HepG2 (cell line): Measurements from ENCODE around the gene LIME1. TPM values are rescaled to one million over a fixed set of nuclear protein-coding genes. Genes with fewer than 3 reads are reported as not detected.

ENCODE experiments used
- ATAC-seq: fragments of 200-7000 bp; cut with Tn5 transposase; 3 replicates; pipeline ENCODE4 v1.9.1; 2020; ENCODE audit warnings: mild to moderate bottlenecking, moderate library complexity
- BruUV-seq: library from RNA; stranded (reverse); fragments of 400-500 nt; replicated peaks from 2 replicates; lab custom pipeline; 2021; lab: Mats Ljungman, UMichigan
- CTCF ChIA-PET: fragments of 300-600 bp; formaldehyde crosslinking; extraction: SDS; loops from one replicate; lab custom pipeline; 2021; ENCODE audit warnings: low total read pairs, inconsistent platforms, low intra/inter-chr PET ratio; lab: Yijun Ruan, JAX
- POLR2A ChIA-PET: fragments of 350-600 bp; sonication (Branson Sonifier 250); formaldehyde crosslinking; loops from one replicate; lab custom pipeline; 2020; ENCODE audit warnings: antibody characterized with exemption, inconsistent platforms; lab: Yijun Ruan, JAX
- DNase-seq: peaks from one replicate; pipeline ENCODE4 v3.0.0-alpha.2; 2015; ENCODE audit warnings: low spot score
- FAIRE-seq: peaks from 3 replicates; lab custom pipeline; 2011; peaks lifted over from hg19 to GRCh38; lab: Jason Lieb, UNC
- H2AFZ ChIP-seq: one replicate; pipeline ENCODE4 v1.6.1; 2011; ENCODE audit warnings: low read length, inconsistent platforms
- H3K27ac ChIP-seq: fragments of 300-600 bp; 3 replicates; pipeline ENCODE4 v1.8.0; 2011; ENCODE audit warnings: mixed run types, mild to moderate bottlenecking, mixed read lengths, low read length, inconsistent platforms; ENCODE audit not compliant: insufficient read depth; ENCODE audit errors: extremely low read length
- H3K27me3 ChIP-seq, 2 experiments: fragments of 200-600 bp in 1 of 2; 2 replicates in 1 of 2; 3 replicates in 1 of 2; pipeline versions ENCODE4 v1.6.0 to v1.8.0; 2011; ENCODE audit warnings: low read length in 2 of 2, mild to moderate bottlenecking in 2 of 2, moderate library complexity in 2 of 2, inconsistent platforms in 1 of 2; ENCODE audit not compliant: insufficient read depth in 2 of 2, control insufficient read depth in 1 of 2
- H3K36me3 ChIP-seq, 2 experiments: fragments of 200-600 bp in 1 of 2; replicated peaks in 1 of 2; 2 replicates in 1 of 2; 3 replicates in 1 of 2; pipeline versions ENCODE4 v1.5.1 to v1.8.0; 2011; ENCODE audit warnings: low read length in 2 of 2, inconsistent platforms in 1 of 2; ENCODE audit not compliant: insufficient read depth in 2 of 2, control insufficient read depth in 1 of 2
- H3K4me1 ChIP-seq: 2 replicates; pipeline ENCODE4 v1.5.1; 2012; ENCODE audit warnings: low read length, inconsistent platforms; ENCODE audit not compliant: insufficient read depth
- H3K4me2 ChIP-seq: 2 replicates; pipeline ENCODE4 v1.6.0; 2011; ENCODE audit warnings: low read depth, low read length, inconsistent platforms
- H3K4me3 ChIP-seq, 3 experiments: fragments of 200-600 bp in 1 of 3; sonication (generic), shearing (Covaris generic) in 1 of 3; replicated peaks in 1 of 3; 2 replicates each; pipeline ENCODE4 v1.5.1; 2011 to 2016; ENCODE audit warnings: low read length in 3 of 3, inconsistent platforms in 2 of 3, low read depth in 2 of 3, mild to moderate bottlenecking in 2 of 3, control low read depth in 1 of 3, mixed read lengths in 1 of 3; ENCODE audit not compliant: insufficient read depth in 1 of 3
- H3K79me2 ChIP-seq: one replicate; pipeline ENCODE4 v1.6.1; 2011; ENCODE audit warnings: low read length, inconsistent platforms; ENCODE audit not compliant: insufficient read depth
- H3K9ac ChIP-seq: 2 replicates; pipeline ENCODE4 v1.6.0; 2011; ENCODE audit warnings: mild to moderate bottlenecking, low read depth, low read length, inconsistent platforms; ENCODE audit not compliant: insufficient read depth
- H3K9me3 ChIP-seq: 2 replicates; pipeline ENCODE4 v1.5.1; 2012; ENCODE audit warnings: mild to moderate bottlenecking, low read length
- H4K20me1 ChIP-seq: 2 replicates; pipeline ENCODE4 v1.6.0; 2011; ENCODE audit warnings: inconsistent platforms, mild to moderate bottlenecking, low read length, moderate library complexity; ENCODE audit not compliant: insufficient read depth
- AHDC1 ChIP-seq: sonication (generic); formaldehyde crosslinking; IDR thresholded peaks from 2 replicates; pipeline ENCODE4 v1.5.1; 2020; ENCODE audit warnings: mild to moderate bottlenecking, missing genetic modification reagents, borderline replicate concordance
- ARID4A ChIP-seq: sonication (generic); formaldehyde crosslinking; IDR thresholded peaks from 2 replicates; pipeline ENCODE4 v1.5.0; 2020; ENCODE audit warnings: mild to moderate bottlenecking, missing genetic modification reagents, borderline replicate concordance
- HOXA5 ChIP-seq: sonication (generic); formaldehyde crosslinking; IDR thresholded peaks from 2 replicates; pipeline ENCODE4 v1.4.0; 2020; ENCODE audit warnings: missing genetic modification reagents
- NFE2L2 ChIP-seq: fragments of 150-350 bp; IDR thresholded peaks from 2 replicates; pipeline ENCODE4 v1.6.1; 2014; ENCODE audit warnings: low read length
- TARDBP ChIP-seq: sonication (generic); formaldehyde crosslinking; IDR thresholded peaks from 2 replicates; pipeline ENCODE4 v1.8.0; 2022; ENCODE audit warnings: mild to moderate bottlenecking, missing genetic modification reagents
- U2AF2 ChIP-seq: fragments of 200-400 bp; formaldehyde crosslinking; IDR thresholded peaks from 2 replicates; pipeline ENCODE4 v1.6.1; 2017; ENCODE audit warnings: low read depth, mild to moderate bottlenecking, low read length
- ZFP91 ChIP-seq: sonication (generic); formaldehyde crosslinking; IDR thresholded peaks from 2 replicates; pipeline ENCODE4 v1.9.0; 2022; ENCODE audit warnings: missing genetic modification reagents, mild to moderate bottlenecking, borderline replicate concordance
- ZNF7 ChIP-seq: IDR thresholded peaks from 2 replicates; pipeline ENCODE4 v1.6.1; 2016; ENCODE audit warnings: missing biosample characterization, missing genetic modification reagents
- ZNF761 ChIP-seq: sonication (generic); formaldehyde crosslinking; conservative IDR thresholded peaks from 2 replicates; pipeline ENCODE4 v1.4.0; 2020; ENCODE audit warnings: mild to moderate bottlenecking, missing genetic modification reagents
- ZNF775 ChIP-seq: sonication (generic); formaldehyde crosslinking; IDR thresholded peaks from 2 replicates; pipeline ENCODE4 v1.4.0; 2020; ENCODE audit warnings: missing genetic modification reagents, mild to moderate bottlenecking, moderate library complexity, borderline replicate concordance
- WGBS: methylation state at CpG from one replicate; pipeline ENCODE4 v1.1.6; 2017; ENCODE audit warnings: low lambda C conversion rate; 5-methylcytosine and 5-hydroxymethylcytosine counted together
- in situ Hi-C: cut with HindIII; loops from 2 replicates; pipeline ENCODE4 v1.10.0; 2017; ENCODE audit warnings: low pct_unique_long_range_greater_than_20kb; ENCODE audit not compliant: extremely low pct_ligation_motif_present
- intact Hi-C: fragments of 100-400 bp; cut with micrococcal nuclease; formaldehyde crosslinking; loops from one replicate; pipeline ENCODE4 v1.10.0; 2022; ENCODE audit not compliant: unreplicated experiment
- polyA plus RNA-seq, 8 experiments: library from polyadenylated mRNA; depleted of rRNA in 3 of 8; stranded (reverse) in 7 of 8; unstranded in 1 of 8; fragments of >200 nt; fragmentation: Illumina TruSeq in 4 of 8; extraction: Trizol in 4 of 8; gene quantifications; 2 replicates each; pipeline versions ENCODE4 v1.2.1 to v1.2.3, GENCODE V29; 2011 to 2016; ENCODE audit warnings: low read depth in 4 of 8, missing spikeins in 1 of 8, mixed read lengths in 1 of 8; ENCODE audit not compliant: insufficient read depth in 1 of 8
- total RNA-seq, 5 experiments: library from RNA; depleted of rRNA; stranded (reverse); fragments of >200 nt; fragmentation: Illumina TruSeq; extraction: Trizol; gene quantifications; 2 replicates each; pipeline ENCODE4 v1.2.3, GENCODE V29; 2016; ENCODE audit warnings: low read depth in 1 of 5

The LIME1 gene
- total and polyA plus RNA-seq, 2 of the 13 experiments (the other 11 are each of a cell fraction or from before 2014, with no cell fraction given): 13.0 to 61.5 TPM

DNA sequence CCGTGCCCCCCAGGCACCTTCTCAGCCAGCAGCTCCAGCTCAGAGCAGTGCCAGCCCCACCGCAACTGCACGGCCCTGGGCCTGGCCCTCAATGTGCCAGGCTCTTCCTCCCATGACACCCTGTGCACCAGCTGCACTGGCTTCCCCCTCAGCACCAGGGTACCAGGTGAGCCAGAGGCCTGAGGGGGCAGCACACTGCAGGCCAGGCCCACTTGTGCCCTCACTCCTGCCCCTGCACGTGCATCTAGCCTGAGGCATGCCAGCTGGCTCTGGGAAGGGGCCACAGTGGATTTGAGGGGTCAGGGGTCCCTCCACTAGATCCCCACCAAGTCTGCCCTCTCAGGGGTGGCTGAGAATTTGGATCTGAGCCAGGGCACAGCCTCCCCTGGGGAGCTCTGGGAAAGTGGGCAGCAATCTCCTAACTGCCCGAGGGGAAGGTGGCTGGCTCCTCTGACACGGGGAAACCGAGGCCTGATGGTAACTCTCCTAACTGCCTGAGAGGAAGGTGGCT lies 39.1 kb upstream of the LIME1 start:
- Histone ChIP-seq H3K9me3 (no peaks in the 10 kb centered on the region), H4K20me1 (peaks cover 4% of the 10 kb centered on the region; the same call in 1 of the 2 replicates), H3K79me2 (no peaks in the 10 kb centered on the region), H3K4me3 (peak overlapping the region in 1 of 3 experiments; percentile 43; a peak in 1 of 6 replicates), H3K4me2 (peak overlapping the region; percentile 63), H3K27ac (no peak overlapping the region), H3K36me3 (peaks cover 4% of the 10 kb centered on the region in 2 experiments; a peak in 4 of 5 replicates), H3K9ac (no peak overlapping the region), H3K27me3 (no peaks in the 10 kb centered on the region), H3K4me1 (peaks cover 21% of the 10 kb centered on the region), H2AFZ (no peak overlapping the region)
- POLR2A ChIA-PET: interaction anchor here (1.0 to 2.0 kb wide), 5 partner anchors 11 to 43 kb away, joined by 3 to 11 read pairs (median 4); partner anchors contain the start of genes ARFRP1, RTEL1 and ZGPAT
- intact Hi-C loops (no loop called here), in situ Hi-C loops (no loop called here)
- no peak for FAIRE-seq
- no TSS peak for BruUV-seq
- peak; percentile 23 for ATAC-seq
- 82% methylated on average over 4 of the region's 7 CpGs for WGBS
- DNase-seq: no peak
- CTCF ChIA-PET: no interaction called here
- peak; percentile 16; the same call in 1 of the 2 replicates for TF ChIP-seq AHDC1 (CRISPR knock-in tag)
- TF ChIP-seq NFE2L2: no peak
- TF ChIP-seq ZFP91 (CRISPR knock-in tag): peak; percentile 21; the same call in 1 of the 2 replicates
- 0 out of 2 replicates have a peak, but pooled peaks have one; percentile 44 for TF ChIP-seq ZNF761 (CRISPR knock-in tag)
- TF ChIP-seq ZNF775 (CRISPR knock-in tag): 0 out of 2 replicates have a peak, but pooled peaks have one; percentile 57
- no peak for TF ChIP-seq U2AF2
- TF ChIP-seq ARID4A: 0 out of 2 replicates have a peak, but pooled peaks have one; percentile 41
- no peak for TF ChIP-seq HOXA5 (CRISPR knock-in tag)
- TF ChIP-seq TARDBP (CRISPR knock-in tag): no peak
- TF ChIP-seq ZNF7: no peak; the same call in 1 of the 2 replicates
